GM06990 (cell line): ENCODE results near the gene TBC1D26.

Source experiments
- DNase-seq: peaks from one replicate; pipeline ENCODE4 v3.0.0-alpha.2; 2011; ENCODE audit not compliant: insufficient read length; ENCODE audit errors: extremely low read depth
- H3K27me3 ChIP-seq: replicated peaks from 2 replicates; pipeline ENCODE4 v1.6.0; 2011; ENCODE audit warnings: low read length; ENCODE audit not compliant: control insufficient read depth, insufficient read depth
- H3K36me3 ChIP-seq: 2 replicates; pipeline ENCODE4 v1.5.1; 2011; ENCODE audit warnings: low read length; ENCODE audit not compliant: control insufficient read depth, insufficient read depth
- H3K4me3 ChIP-seq: replicated peaks from 2 replicates; pipeline ENCODE4 v1.5.1; 2011; ENCODE audit warnings: low read depth, mild to moderate bottlenecking, control low read depth, low read length
- CTCF ChIP-seq: IDR thresholded peaks from 2 replicates; pipeline ENCODE4 v1.5.1; 2011; ENCODE audit warnings: low read length, control low read depth, mild to moderate bottlenecking, inconsistent platforms; ENCODE audit not compliant: insufficient read depth, poor library complexity, severe bottlenecking

TBC1D26 gene

GRCh38 chr17:15776871-15777270 lies 44.8 kb downstream of the TBC1D26 start:
- no peak overlapping the region for H3K4me3 ChIP-seq
- DNase-seq: no peak
- H3K36me3 ChIP-seq: no peaks in the 10 kb centered on the region
- H3K27me3 ChIP-seq: no peaks in the 10 kb centered on the region
- no peak for TF ChIP-seq CTCF

DNA sequence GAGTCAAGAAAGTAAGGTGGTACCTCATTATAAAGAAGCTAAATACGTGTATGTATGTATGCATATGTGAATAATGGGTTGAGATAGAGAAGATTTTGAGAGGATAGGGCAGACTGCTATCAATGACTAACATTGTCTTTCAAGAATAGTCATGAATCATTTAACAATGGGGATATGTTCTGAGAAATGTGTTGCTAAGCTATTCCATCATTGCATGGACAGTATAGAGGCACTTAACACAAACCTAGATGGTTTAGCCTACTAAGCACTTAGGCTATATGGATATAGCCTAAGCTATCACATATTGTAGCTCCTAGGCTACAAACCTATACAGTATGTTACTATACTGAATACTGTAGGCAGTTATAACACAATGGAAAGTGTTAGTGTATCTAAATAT lies 45.2 kb downstream of the TBC1D26 start:
- no peak for TF ChIP-seq CTCF
- Histone ChIP-seq H3K27me3 (no peaks in the 10 kb centered on the region), H3K4me3 (no peak overlapping the region), H3K36me3 (no peaks in the 10 kb centered on the region)
- no peak for DNase-seq

DNA sequence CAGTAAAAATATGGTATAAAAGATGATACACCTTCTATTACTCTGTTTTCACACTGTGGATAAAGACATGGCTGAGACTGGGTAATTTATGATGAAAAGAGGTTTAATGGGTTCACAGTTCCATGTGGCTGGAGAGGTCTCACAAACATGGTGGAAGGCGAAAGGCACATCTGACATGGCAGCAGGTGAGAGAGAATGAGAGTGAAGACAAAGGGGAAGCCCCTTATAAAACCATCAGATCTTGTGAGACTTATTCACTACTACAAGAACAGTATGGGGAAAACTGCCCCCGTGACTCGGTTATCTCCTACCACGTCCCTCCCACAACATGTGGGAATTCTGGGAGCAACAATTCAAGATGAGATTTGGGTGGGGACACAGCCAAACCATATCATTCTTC lies 45.6 kb downstream of the TBC1D26 start:
- Histone ChIP-seq H3K4me3 (no peak overlapping the region), H3K36me3 (no peaks in the 10 kb centered on the region), H3K27me3 (no peaks in the 10 kb centered on the region)
- no peak for DNase-seq
- TF ChIP-seq CTCF: no peak

DNA sequence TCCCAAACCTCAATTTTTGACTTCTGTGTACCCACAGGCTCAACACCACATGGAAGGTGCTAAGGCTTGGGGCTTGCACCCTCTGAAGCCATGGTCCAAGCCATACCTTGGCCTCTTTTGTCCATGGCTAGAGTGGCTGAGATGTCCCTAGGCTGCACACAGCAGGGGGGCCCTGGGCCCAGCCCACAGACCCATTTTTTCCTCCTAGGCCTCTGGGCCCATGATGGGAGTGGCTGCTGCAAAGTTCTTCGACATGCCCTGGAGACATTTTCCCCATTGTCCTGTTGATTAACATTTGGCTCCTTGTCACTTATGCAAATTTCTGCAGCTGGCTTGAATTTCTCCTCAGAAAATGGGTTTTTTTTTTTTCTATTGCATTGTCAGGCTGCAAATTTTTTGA lies 47.0 kb downstream of the TBC1D26 start:
- no peak for TF ChIP-seq CTCF
- Histone ChIP-seq H3K27me3 (no peaks in the 10 kb centered on the region), H3K36me3 (no peaks in the 10 kb centered on the region), H3K4me3 (no peak overlapping the region)
- DNase-seq: no peak

DNA sequence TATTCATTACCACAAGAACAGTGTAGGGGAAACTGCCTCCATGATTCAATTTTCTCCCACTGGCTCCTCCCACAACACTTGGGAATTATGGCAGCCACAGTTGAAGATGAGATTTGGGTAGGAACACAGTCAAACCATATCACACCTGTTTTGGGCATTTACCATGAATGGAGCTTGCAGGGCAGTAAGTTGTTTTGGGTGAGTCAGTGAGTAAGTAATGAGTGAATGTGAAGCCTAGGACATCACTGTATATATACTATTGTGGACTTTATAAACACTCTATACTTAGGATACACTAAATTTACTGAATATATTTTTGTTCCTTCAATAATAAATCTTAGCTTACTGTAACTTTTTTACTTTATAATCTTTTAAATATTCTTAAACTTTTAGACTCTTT lies 48.1 kb downstream of the TBC1D26 start:
- H3K4me3 ChIP-seq: no peak overlapping the region
- DNase-seq: no peak
- no peaks in the 10 kb centered on the region for H3K36me3 ChIP-seq
- H3K27me3 ChIP-seq: no peaks in the 10 kb centered on the region
- no peak for TF ChIP-seq CTCF

GRCh38 chr17:15782866-15783265 lies 50.8 kb downstream of the TBC1D26 start:
- no peak for DNase-seq
- Histone ChIP-seq H3K4me3 (no peak overlapping the region), H3K27me3 (no peaks in the 10 kb centered on the region), H3K36me3 (no peaks in the 10 kb centered on the region)
- no peak for TF ChIP-seq CTCF
